Duodenal mucosa (tissue), 2 donors: ENCODE measurements around the gene KLHL17.

Source experiments
- H3K27ac ChIP-seq: one replicate; pipeline ENCODE4 v1.7.0; 2013; ENCODE audit warnings: low read depth, low read length
- H3K27me3 ChIP-seq, 2 donors: one replicate each; pipeline ENCODE4 v1.7.0; 2013; ENCODE audit warnings: low read length in 2 of 2, control low read depth in 1 of 2; ENCODE audit not compliant: insufficient read depth in 2 of 2, control insufficient read depth in 1 of 2
- H3K36me3 ChIP-seq, 2 donors: one replicate each; pipeline ENCODE4 v1.7.0; 2013; ENCODE audit warnings: low read length in 2 of 2, control low read depth in 1 of 2; ENCODE audit not compliant: insufficient read depth in 2 of 2, control insufficient read depth in 1 of 2
- H3K4me1 ChIP-seq, 2 donors: one replicate each; pipeline ENCODE4 v1.7.0; 2013; ENCODE audit warnings: low read length in 2 of 2, control low read depth in 1 of 2; ENCODE audit not compliant: insufficient read depth in 2 of 2, control insufficient read depth in 1 of 2
- H3K4me3 ChIP-seq, 2 donors: one replicate each; pipeline ENCODE4 v1.7.0; 2013; ENCODE audit warnings: low read length in 2 of 2, low read depth in 1 of 2
- H3K9ac ChIP-seq, 2 donors: one replicate each; pipeline ENCODE4 v1.7.0; 2013; ENCODE audit warnings: low read length in 2 of 2, low read depth in 1 of 2
- H3K9me3 ChIP-seq, 2 donors: one replicate each; pipeline ENCODE4 v1.7.0; 2013; ENCODE audit warnings: low read length in 2 of 2, control low read depth in 1 of 2; ENCODE audit not compliant: control insufficient read depth in 1 of 2

Gene KLHL17

GRCh38 chr1:930633-931138 is 29.7 kb upstream of the KLHL17 start:
- peaks cover 0 to 8% of the 10 kb centered on the region in 2 donors for H3K4me1 ChIP-seq
- H3K36me3 ChIP-seq, result no peaks in the 10 kb centered on the region
- no peaks in the 10 kb centered on the region for H3K9me3 ChIP-seq
- no peak overlapping the region for H3K27ac ChIP-seq
- no peak overlapping the region for H3K4me3 ChIP-seq
- H3K27me3 ChIP-seq, result peaks cover 62 to 83% of the 10 kb centered on the region in 2 donors
- no peak overlapping the region for H3K9ac ChIP-seq

DNA sequence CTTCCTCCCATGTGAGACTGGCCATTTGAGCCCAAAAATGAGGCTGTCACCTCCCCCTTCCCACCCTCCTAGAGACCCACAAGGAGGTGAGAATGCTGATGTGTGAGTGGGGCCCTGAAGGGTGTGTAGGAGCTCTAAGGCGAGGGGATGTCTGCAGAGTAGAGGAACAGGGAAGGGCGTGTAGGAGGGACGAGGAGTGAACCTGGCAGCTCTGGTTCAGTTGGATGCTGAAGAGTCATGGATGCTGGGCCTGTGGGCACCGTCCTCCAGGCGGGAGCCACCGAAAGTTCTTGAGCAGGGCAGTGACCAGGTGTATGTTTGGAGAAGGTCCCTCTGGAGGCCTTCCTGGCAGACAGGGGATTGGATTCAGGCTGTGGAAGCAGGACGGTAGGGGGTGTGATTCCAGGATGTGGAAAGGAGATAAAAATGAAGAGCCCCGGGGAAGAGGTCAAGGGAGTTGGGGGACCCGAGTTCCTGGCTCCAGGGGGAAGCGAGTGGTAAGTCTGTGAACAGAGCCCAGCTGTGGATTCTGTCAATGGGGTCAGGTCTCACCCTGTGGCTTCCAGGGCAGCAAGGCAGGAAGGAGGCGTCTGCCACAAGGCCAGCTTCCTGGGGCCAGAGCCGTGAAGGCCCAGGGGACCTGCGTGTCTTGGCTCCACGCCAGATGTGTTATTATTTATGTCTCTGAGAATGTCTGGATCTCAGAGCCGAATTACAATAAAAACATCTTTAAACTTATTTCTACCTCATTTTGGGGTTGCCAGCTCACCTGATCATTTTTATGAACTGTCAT is 28.8 kb upstream of the KLHL17 start:
- no peak overlapping the region for H3K27ac ChIP-seq
- no peaks in the 10 kb centered on the region for H3K9me3 ChIP-seq
- no peaks in the 10 kb centered on the region for H3K36me3 ChIP-seq
- no peak overlapping the region for H3K4me3 ChIP-seq
- H3K4me1 ChIP-seq, result no peaks in the 10 kb centered on the region
- no peak overlapping the region for H3K9ac ChIP-seq
- H3K27me3 ChIP-seq, result peaks cover 58 to 83% of the 10 kb centered on the region in 2 donors

DNA sequence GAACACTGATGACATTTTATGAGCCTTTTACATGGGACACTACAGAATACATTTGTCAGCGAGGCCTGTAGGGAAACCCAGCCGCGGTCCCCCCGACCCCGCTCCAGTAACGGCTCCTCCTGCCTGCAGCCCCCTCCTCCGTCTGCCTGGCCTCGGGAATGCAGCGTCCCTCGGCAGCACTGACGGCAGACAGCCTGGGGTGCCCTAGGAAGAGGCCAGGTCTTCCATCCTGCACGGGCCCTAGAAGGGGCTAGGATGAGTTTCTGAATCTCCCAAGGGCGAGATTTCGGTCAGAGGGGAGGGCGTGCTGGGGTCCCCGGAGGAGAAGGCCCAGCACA is 28.2 kb upstream of the KLHL17 start:
- Histone ChIP-seq H3K27ac (no peak overlapping the region), H3K9ac (no peak overlapping the region), H3K4me1 (no peaks in the 10 kb centered on the region), H3K9me3 (no peaks in the 10 kb centered on the region), H3K36me3 (no peaks in the 10 kb centered on the region), H3K4me3 (no peak overlapping the region), H3K27me3 (peaks cover 58 to 82% of the 10 kb centered on the region in 2 donors)

DNA sequence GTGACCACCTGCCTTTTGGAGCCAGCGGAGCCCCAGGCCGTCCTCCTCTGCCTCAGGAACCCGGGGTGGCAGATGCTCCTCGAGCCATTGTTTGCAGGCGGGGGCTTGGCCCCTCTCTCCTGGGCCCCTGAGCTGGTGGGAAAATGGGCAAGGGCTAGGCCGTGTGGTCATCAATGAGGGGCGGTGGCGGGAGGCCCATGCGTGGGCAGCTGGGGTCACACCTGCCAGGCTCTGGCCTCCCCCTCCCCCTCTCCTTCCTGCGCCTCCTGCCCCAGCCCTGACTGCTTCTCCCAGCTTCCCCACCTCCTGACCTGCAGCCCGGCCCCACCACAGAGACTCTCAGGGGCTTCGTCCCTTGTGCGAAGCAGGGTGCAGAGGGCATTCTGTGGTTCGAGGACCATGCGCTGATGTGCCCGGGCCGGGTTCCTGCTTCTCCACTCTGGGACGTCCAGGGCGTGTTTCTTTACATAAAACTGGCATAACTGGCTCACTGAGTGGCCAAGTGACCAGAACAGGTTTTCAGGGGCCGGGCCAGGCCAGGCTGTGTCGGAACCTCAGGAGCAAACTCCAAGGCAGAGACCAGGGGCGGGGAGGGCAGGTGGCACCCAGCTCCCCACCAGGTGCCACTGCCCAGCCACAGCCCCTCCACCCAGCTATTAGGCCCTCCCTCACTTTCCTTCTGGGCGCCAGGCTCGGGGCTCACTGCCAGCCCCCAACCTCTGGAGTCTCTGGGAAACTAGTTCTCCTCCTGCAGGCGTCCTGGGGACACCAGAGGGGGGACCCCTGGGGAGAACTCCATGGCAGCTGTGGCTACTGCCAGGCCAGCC is 27.4 kb upstream of the KLHL17 start:
- Histone ChIP-seq H3K27me3 (peaks cover 60 to 79% of the 10 kb centered on the region in 2 donors), H3K4me1 (no peaks in the 10 kb centered on the region), H3K9ac (no peak overlapping the region), H3K27ac (no peak overlapping the region), H3K4me3 (no peak overlapping the region), H3K36me3 (no peaks in the 10 kb centered on the region), H3K9me3 (no peaks in the 10 kb centered on the region)

- no peak overlapping the region for H3K27ac ChIP-seq
- H3K4me1 ChIP-seq, result no peaks in the 10 kb centered on the region
- no peak overlapping the region for H3K4me3 ChIP-seq
- H3K9me3 ChIP-seq, result no peaks in the 10 kb centered on the region
- peaks cover 60 to 81% of the 10 kb centered on the region in 2 donors for H3K27me3 ChIP-seq
- no peak overlapping the region for H3K9ac ChIP-seq
- no peaks in the 10 kb centered on the region for H3K36me3 ChIP-seq
Observed at GRCh38 chr1:933603-933940, 26.8 kb upstream of the KLHL17 start.

DNA sequence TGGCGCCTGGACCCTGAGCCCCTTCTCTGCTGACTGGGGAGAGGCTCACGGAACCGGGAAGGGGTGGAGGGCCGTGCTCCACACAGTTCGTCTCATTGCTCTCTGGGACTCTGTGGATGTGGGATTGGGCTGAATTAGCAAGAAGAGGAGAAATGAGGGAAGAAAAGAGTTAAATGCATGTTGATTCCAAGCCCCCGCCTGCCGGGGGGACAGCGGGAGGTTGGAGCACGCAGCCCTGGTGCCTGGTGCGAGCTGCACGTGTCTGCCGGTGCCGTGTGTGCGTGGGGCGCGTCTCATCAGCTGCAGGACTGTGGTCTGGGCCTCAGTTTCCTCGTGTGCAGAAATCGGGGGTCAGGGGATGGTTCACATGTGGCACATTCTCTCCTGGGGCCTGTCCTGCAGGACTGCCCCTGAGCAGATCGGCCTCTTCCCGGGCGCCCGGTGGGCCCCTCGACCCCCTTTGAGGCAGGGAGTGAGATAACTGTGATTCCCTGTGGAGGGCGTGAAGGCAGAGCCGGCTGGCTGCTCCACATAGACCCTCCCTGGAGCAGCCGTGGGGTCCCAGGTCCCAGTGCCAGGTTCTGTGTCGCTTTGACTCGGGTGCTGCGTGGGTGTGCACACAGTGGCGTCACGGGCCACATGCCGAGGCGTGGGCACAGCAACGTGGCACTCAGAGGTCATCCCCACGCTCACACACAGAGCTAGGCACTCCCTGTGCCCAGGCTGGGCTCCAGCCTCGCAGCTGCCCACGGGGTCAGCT is 25.2 kb upstream of the KLHL17 start:
- Histone ChIP-seq H3K27ac (no peak overlapping the region), H3K9ac (no peak overlapping the region), H3K36me3 (no peaks in the 10 kb centered on the region), H3K27me3 (peaks cover 67 to 80% of the 10 kb centered on the region in 2 donors), H3K4me3 (no peak overlapping the region), H3K9me3 (no peaks in the 10 kb centered on the region), H3K4me1 (peaks cover 0 to 4% of the 10 kb centered on the region in 2 donors)

- H3K36me3 ChIP-seq, result no peaks in the 10 kb centered on the region
- no peak overlapping the region for H3K4me3 ChIP-seq
- peaks cover 0 to 9% of the 10 kb centered on the region in 2 donors for H3K4me1 ChIP-seq
- peaks cover 69 to 78% of the 10 kb centered on the region in 2 donors for H3K27me3 ChIP-seq
- H3K27ac ChIP-seq, result no peak overlapping the region
- H3K9ac ChIP-seq, result no peak overlapping the region
- no peaks in the 10 kb centered on the region for H3K9me3 ChIP-seq
Observed at GRCh38 chr1:935751-936231, 24.6 kb upstream of the KLHL17 start.

DNA sequence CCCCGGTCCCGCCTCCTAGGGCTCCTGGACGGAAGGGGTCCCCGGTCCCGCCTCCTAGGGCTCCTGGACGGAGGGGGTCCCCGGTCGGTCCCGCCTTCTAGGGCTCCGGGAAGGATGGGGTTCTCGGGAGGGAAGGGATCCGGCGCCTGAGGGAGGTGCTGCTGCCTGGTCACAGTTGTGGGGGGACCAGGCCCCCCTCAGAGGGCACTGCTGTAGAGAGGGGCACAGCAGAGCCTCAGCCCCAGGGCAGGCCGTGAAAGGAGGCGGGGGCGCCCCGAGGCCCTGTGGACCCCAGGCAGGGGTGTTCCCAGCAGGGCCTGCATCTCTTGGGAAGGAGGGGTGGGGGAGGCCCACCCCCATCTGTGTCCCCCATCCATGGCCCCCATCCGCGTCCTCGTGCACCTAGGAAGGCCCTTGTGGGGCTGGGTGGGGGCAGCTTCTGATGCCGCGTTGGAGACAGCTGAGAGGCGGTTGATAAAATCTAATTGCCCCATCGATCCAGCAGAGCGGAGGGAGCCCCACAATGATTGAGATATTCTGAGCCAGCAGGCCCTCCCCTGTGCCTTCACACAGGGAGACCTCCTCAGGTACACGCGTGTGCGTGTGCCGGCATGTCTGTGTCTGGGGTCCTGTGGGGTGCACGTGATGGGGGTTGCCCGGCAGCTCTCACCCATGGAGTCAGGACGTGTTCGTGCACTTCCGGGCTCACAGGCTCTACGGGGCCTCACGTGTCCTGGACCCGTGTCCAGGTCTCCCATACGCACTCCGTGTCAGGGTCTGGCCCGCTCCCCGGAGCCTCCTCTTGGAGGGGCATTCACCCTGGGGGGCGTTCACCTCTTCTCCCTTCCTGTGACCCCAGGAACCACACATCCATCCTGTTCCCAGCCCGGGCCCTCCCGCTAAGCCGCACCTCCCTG is 23.8 kb upstream of the KLHL17 start:
- H3K27me3 ChIP-seq, result peaks cover 76 to 77% of the 10 kb centered on the region in 2 donors

DNA sequence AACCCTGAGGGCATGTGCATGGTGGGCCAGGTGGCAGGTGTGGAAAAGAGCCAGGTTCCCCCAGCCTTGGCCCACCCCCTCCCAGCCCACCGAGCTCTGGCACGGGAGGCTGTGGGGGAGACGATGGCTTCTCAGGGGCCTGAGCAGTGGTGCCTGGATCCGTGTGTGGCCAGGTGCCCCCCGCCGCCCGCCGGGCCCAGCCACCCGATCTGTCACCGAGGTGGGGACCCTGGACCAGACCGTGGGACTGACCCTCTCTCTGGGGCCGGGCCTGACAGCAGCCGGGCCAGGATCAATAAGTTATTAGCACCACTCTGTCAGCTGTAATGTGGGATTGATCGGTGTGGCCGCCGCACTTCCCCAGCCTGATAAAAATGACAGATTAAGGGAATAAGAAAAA is 22.9 kb upstream of the KLHL17 start:
- Histone ChIP-seq H3K4me3 (no peak overlapping the region), H3K27ac (no peak overlapping the region), H3K9ac (no peak overlapping the region), H3K36me3 (no peaks in the 10 kb centered on the region), H3K4me1 (peaks cover 0 to 16% of the 10 kb centered on the region in 2 donors), H3K27me3 (peaks cover 67 to 68% of the 10 kb centered on the region in 2 donors), H3K9me3 (no peaks in the 10 kb centered on the region)

More for the DNA sequence above, 23.8 kb upstream of the KLHL17 start:
- no peak overlapping the region for H3K4me3 ChIP-seq
- no peaks in the 10 kb centered on the region for H3K36me3 ChIP-seq
- no peak overlapping the region for H3K27ac ChIP-seq
- H3K4me1 ChIP-seq, result peaks cover 0 to 16% of the 10 kb centered on the region in 2 donors
- H3K9ac ChIP-seq, result no peak overlapping the region
- no peaks in the 10 kb centered on the region for H3K9me3 ChIP-seq
